ENCODE measurements around the gene CYP19A1. TPM values are rescaled to one million over a fixed set of nuclear protein-coding genes. Genes with fewer than 3 reads are reported as not detected.

Gene CYP19A1
- total RNA-seq, 4 donors from 2014 or later, result not detected

- Histone ChIP-seq H3K27me3 (no peaks in the 10 kb centered on the region), H3K4me1 (no peaks in the 10 kb centered on the region), H3K27ac (no peak overlapping the region), H3K36me3 (no peaks in the 10 kb centered on the region), H3K4me3 (no peak overlapping the region), H3K9me3 (no peaks in the 10 kb centered on the region)
- no peak for TF ChIP-seq CTCF (IDR thresholded peaks at IDR 0.05)
- no peak for TF ChIP-seq POLR2A (IDR thresholded peaks at IDR 0.05)
- intact Hi-C loops (cut with DNase I; ENCODE audit: low total_unique reads), result no loop called here
- DNase-seq, result no peak
These were observed 5.1 kb upstream of the CYP19A1 start for GRCh38 chr15:51343466-51343865.

- Histone ChIP-seq H3K9me3 (no peaks in the 10 kb centered on the region), H3K4me1 (no peaks in the 10 kb centered on the region), H3K27ac (no peak overlapping the region), H3K36me3 (no peaks in the 10 kb centered on the region), H3K27me3 (no peaks in the 10 kb centered on the region), H3K4me3 (no peak overlapping the region)
- TF ChIP-seq CTCF (IDR thresholded peaks at IDR 0.05) (no peak), POLR2A (IDR thresholded peaks at IDR 0.05) (no peak)
- no peak for DNase-seq
- intact Hi-C loops (cut with DNase I; ENCODE audit: low total_unique reads), result no loop called here
These were observed 4.0 kb upstream of the CYP19A1 start for GRCh38 chr15:51342227-51342999.

GRCh38 chr15:51341366-51342226 is 3.2 kb upstream of the CYP19A1 start, which contains the start of gene GLDN:
GLDN (plus strand) TSS chr15:51341655; CDS start chr15:51341685, 30 bp downstream.
- H3K4me3 ChIP-seq, result peak within 1 kb of the TSS in 1 of 2 donors; percentile 23
- peak within 1 kb of the TSS in 1 of 2 donors; percentile 7 for H3K27ac ChIP-seq
- DNase-seq, result peak in 1 of 2 donors; percentile 31
- H3K27me3 ChIP-seq, result no peaks in the 10 kb centered on the region
- no peaks in the 10 kb centered on the region for H3K9me3 ChIP-seq
- no peaks in the 10 kb centered on the region for H3K36me3 ChIP-seq
- intact Hi-C loops (cut with DNase I; ENCODE audit: low total_unique reads), result no loop called here
- no peaks in the 10 kb centered on the region for H3K4me1 ChIP-seq
- no peak for TF ChIP-seq CTCF (IDR thresholded peaks at IDR 0.05)
- TF ChIP-seq POLR2A (IDR thresholded peaks at IDR 0.05), result no peak

GRCh38 chr15:51335538-51336410 is 2.6 kb downstream of the CYP19A1 start:
- Histone ChIP-seq H3K27me3 (no peaks in the 10 kb centered on the region), H3K4me3 (no peak overlapping the region), H3K4me1 (no peaks in the 10 kb centered on the region), H3K9me3 (no peaks in the 10 kb centered on the region), H3K27ac (no peak overlapping the region), H3K36me3 (no peaks in the 10 kb centered on the region)
- TF ChIP-seq CTCF (IDR thresholded peaks at IDR 0.05) (no peak), POLR2A (IDR thresholded peaks at IDR 0.05) (no peak)
- DNase-seq, result peak in 1 of 2 donors; percentile 40
- intact Hi-C loops (cut with DNase I; ENCODE audit: low total_unique reads), result no loop called here
